Endodermal cell (in vitro differentiated cells): ENCODE data around the gene OR7E24. TPM values are rescaled to one million over a fixed set of nuclear protein-coding genes. Genes with fewer than 3 reads are reported as not detected.

Source experiments
- DNase-seq: peaks from one replicate; pipeline ENCODE4 v3.0.0-alpha.2; 2017
- H3K27ac ChIP-seq: 2 replicates; pipeline ENCODE4 v1.5.1; 2013; ENCODE audit warnings: mild to moderate bottlenecking, low read depth, low read length, moderate library complexity
- H3K27me3 ChIP-seq: 2 replicates; pipeline ENCODE4 v1.6.1; 2013; ENCODE audit warnings: mild to moderate bottlenecking, low read length, moderate library complexity; ENCODE audit not compliant: insufficient read depth, control insufficient read depth, poor library complexity, severe bottlenecking
- H3K36me3 ChIP-seq: 2 replicates; pipeline ENCODE4 v1.7.0; 2013; ENCODE audit warnings: mild to moderate bottlenecking, low read length, moderate library complexity; ENCODE audit not compliant: control insufficient read depth, insufficient read depth
- H3K4me1 ChIP-seq: one replicate; pipeline ENCODE4 v1.7.0; 2013; ENCODE audit warnings: low read length; ENCODE audit not compliant: control insufficient read depth, insufficient read depth
- H3K4me3 ChIP-seq: 2 replicates; pipeline ENCODE4 v1.5.1; 2013; ENCODE audit warnings: mild to moderate bottlenecking, low read length, moderate library complexity
- H3K9ac ChIP-seq: 2 replicates; pipeline ENCODE4 v1.6.1; 2013; ENCODE audit warnings: mild to moderate bottlenecking, low read length, moderate library complexity; ENCODE audit not compliant: poor library complexity, severe bottlenecking; ENCODE audit errors: extremely low read depth
- H3K9me3 ChIP-seq: 2 replicates; pipeline ENCODE4 v1.6.1; 2013; ENCODE audit warnings: mild to moderate bottlenecking, low read length, moderate library complexity; ENCODE audit not compliant: control insufficient read depth
- H3K27ac Mint-ChIP-seq: 2 replicates; pipeline ENCODE4 v1.8.0; 2020; ENCODE audit warnings: mixed read lengths
- H3K27me3 Mint-ChIP-seq: 2 replicates; pipeline ENCODE4 v1.8.0; 2021; ENCODE audit warnings: mild to moderate bottlenecking, mixed read lengths; ENCODE audit not compliant: insufficient read depth
- H3K36me3 Mint-ChIP-seq: 2 replicates; pipeline ENCODE4 v1.8.0; 2020; ENCODE audit warnings: low read depth, mixed read lengths
- H3K4me1 Mint-ChIP-seq: 2 replicates; pipeline ENCODE4 v1.8.0; 2020; ENCODE audit warnings: mixed read lengths
- H3K4me3 Mint-ChIP-seq: 2 replicates; pipeline ENCODE4 v1.8.0; 2020; ENCODE audit warnings: mild to moderate bottlenecking, moderate library complexity, mixed read lengths
- H3K9me3 Mint-ChIP-seq: 2 replicates; pipeline ENCODE4 v1.8.0; 2020; ENCODE audit warnings: mild to moderate bottlenecking, mixed read lengths
- WGBS, 2 experiments: methylation state at CpG; one replicate each; pipeline versions ENCODE4 v1.1.5 to v1.1.7; 2013; ENCODE audit warnings: missing lambda C conversion rate in 2 of 2, mixed read lengths in 1 of 2; ENCODE audit not compliant: insufficient coverage in 1 of 2, insufficient read length in 1 of 2; 5-methylcytosine and 5-hydroxymethylcytosine counted together
- long read RNA-seq, 4 experiments: library from polyadenylated mRNA in 2 of 4; library from RNA in 1 of 4; library from capped mRNA in 1 of 4; stranded (forward) in 3 of 4; unstranded in 1 of 4; transcript quantifications; one replicate each; pipeline ENCODE4 v2.0.0, GENCODE V29; 2020 to 2021; ENCODE audit warnings: inconsistent platforms in 1 of 4
- polyA plus RNA-seq, 2 experiments: library from polyadenylated mRNA; stranded (reverse); fragments of 50-300 nt; gene quantifications; one replicate each; pipeline ENCODE4 v1.2.3, GENCODE V29; 2013
- total RNA-seq, 2 donors: library from RNA; stranded (reverse); fragmentation: NEBNext Ultra II Directional in 1 of 2; extraction: Animal tissue kit (Norgen Biotek cat#: 25700) in 1 of 2; gene quantifications; 2 replicates in 1 of 2; 3 replicates in 1 of 2; pipeline ENCODE4 v1.2.1, GENCODE V29; 2021
- TF ChIP-seq, protein P1 (sequence below): fragments of 200-600 bp; sonication (generic); conservative IDR thresholded peaks from 2 replicates; pipeline ENCODE4 v1.5.0; 2021; ENCODE audit warnings: antibody characterized with exemption, mild to moderate bottlenecking

OR7E24 gene
- total RNA-seq = not detected
- polyA plus RNA-seq (2013, experiment 1 of 2) = not detected
- polyA plus RNA-seq (2013, experiment 2 of 2) = not detected
- long read RNA-seq, experiment 1 = 0 reads
- long read RNA-seq, experiment 2 = 0 reads
- long read RNA-seq, experiment 3 = 0 reads
- long read RNA-seq, experiment 4 = 0 reads

- TF ChIP-seq, protein P1, sequence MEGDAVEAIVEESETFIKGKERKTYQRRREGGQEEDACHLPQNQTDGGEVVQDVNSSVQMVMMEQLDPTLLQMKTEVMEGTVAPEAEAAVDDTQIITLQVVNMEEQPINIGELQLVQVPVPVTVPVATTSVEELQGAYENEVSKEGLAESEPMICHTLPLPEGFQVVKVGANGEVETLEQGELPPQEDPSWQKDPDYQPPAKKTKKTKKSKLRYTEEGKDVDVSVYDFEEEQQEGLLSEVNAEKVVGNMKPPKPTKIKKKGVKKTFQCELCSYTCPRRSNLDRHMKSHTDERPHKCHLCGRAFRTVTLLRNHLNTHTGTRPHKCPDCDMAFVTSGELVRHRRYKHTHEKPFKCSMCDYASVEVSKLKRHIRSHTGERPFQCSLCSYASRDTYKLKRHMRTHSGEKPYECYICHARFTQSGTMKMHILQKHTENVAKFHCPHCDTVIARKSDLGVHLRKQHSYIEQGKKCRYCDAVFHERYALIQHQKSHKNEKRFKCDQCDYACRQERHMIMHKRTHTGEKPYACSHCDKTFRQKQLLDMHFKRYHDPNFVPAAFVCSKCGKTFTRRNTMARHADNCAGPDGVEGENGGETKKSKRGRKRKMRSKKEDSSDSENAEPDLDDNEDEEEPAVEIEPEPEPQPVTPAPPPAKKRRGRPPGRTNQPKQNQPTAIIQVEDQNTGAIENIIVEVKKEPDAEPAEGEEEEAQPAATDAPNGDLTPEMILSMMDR = no peak
- H3K4me1 ChIP-seq = no peaks in the 10 kb centered on the region
- no CpG with 5 or more reads among the region's 1 CpG for WGBS, 2 experiments
- no peak within 1 kb of the TSS for H3K27ac Mint-ChIP-seq
- no peak for DNase-seq
- peaks cover 57% of the 10 kb centered on the region for H3K9me3 ChIP-seq
- peaks cover 84% of the 10 kb centered on the region for H3K9me3 Mint-ChIP-seq
- H3K27me3 ChIP-seq = no peaks in the 10 kb centered on the region
- no peak within 1 kb of the TSS for H3K27ac ChIP-seq
- no peaks in the 10 kb centered on the region for H3K36me3 Mint-ChIP-seq
- no peak within 1 kb of the TSS for H3K4me3 Mint-ChIP-seq
- no peaks in the 10 kb centered on the region for H3K36me3 ChIP-seq
- no peaks in the 10 kb centered on the region for H3K27me3 Mint-ChIP-seq
- H3K4me1 Mint-ChIP-seq = no peaks in the 10 kb centered on the region
- no peak within 1 kb of the TSS for H3K9ac ChIP-seq
- H3K4me3 ChIP-seq = no peak within 1 kb of the TSS
These were observed at the start of gene OR7E24 for GRCh38 chr19:9250630-9251029. Gene OR7E24 (plus strand): TSS chr19:9250930. CDS start chr19:9251044, 114 bp downstream.

- Mint-ChIP-seq H3K9me3 (peaks cover 36% of the 10 kb centered on the region), H3K27me3 (peaks cover 2% of the 10 kb centered on the region), H3K4me1 (no peaks in the 10 kb centered on the region), H3K36me3 (no peaks in the 10 kb centered on the region), H3K4me3 (no peak overlapping the region), H3K27ac (no peak overlapping the region)
- 48 to 68% methylated on average over 9 to 13 of the region's 13 CpGs for WGBS, 2 experiments
- peaks cover 16% of the 10 kb centered on the region for H3K9me3 ChIP-seq
- peak; percentile 89 for DNase-seq
- TF ChIP-seq, protein P1 = peak; percentile 91
- H3K9ac ChIP-seq = no peak overlapping the region
- no peak overlapping the region for H3K27ac ChIP-seq
- H3K4me3 ChIP-seq = no peak overlapping the region
- H3K4me1 ChIP-seq = no peaks in the 10 kb centered on the region
- no peaks in the 10 kb centered on the region for H3K36me3 ChIP-seq
- no peaks in the 10 kb centered on the region for H3K27me3 ChIP-seq
These were observed 45.1 kb upstream of the OR7E24 start for GRCh38 chr19:9205501-9206113.

GRCh38 chr19:9219489-9219888 lies 31.2 kb upstream of the OR7E24 start, which contains the start of gene OR7D4:
Gene OR7D4 (minus strand): TSS chr19:9219589. CDS start chr19:9214837, 4,752 bp downstream.
- Mint-ChIP-seq H3K4me1 (no peaks in the 10 kb centered on the region), H3K4me3 (no peak within 1 kb of the TSS), H3K27me3 (no peaks in the 10 kb centered on the region), H3K27ac (no peak within 1 kb of the TSS), H3K36me3 (no peaks in the 10 kb centered on the region), H3K9me3 (peaks cover 87% of the 10 kb centered on the region)
- Histone ChIP-seq H3K27me3 (no peaks in the 10 kb centered on the region), H3K4me1 (no peaks in the 10 kb centered on the region), H3K4me3 (no peak within 1 kb of the TSS), H3K27ac (no peak within 1 kb of the TSS), H3K9me3 (peaks cover 62% of the 10 kb centered on the region), H3K36me3 (no peaks in the 10 kb centered on the region), H3K9ac (no peak within 1 kb of the TSS)
- TF ChIP-seq, protein P1 = no peak
- DNase-seq = no peak
- WGBS, 2 experiments = 40 to 78% methylated on average over 1 to 3 of the region's 3 CpGs
